ENCODE measurements around the gene CLPX.
"Not testable (repeated sequence)": the region's sequence is repeated elsewhere in the genome, so short reads cannot be mapped to it uniquely, and the experiment has no call there.

DNA sequence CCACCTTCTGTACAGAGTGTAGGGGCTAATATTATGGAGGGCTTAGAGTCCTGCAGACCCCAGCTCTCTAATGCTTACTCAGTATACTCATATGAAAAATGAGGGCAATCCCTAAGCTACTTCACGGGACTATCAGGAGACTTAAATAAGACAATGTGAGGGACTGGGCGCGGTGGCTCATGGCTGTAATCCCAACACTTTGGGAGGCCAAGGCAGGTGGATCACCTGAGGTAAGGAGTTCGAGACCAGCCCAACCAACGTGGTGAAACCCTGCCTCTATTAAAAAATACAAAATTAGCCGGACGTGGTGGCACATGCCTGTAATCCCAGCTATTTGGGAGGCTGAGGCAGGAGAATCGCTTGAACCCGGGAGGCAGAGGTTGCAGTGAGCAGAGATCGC is 85.3 kb downstream of the CLPX start:
- TF ChIP-seq, protein P1, sequence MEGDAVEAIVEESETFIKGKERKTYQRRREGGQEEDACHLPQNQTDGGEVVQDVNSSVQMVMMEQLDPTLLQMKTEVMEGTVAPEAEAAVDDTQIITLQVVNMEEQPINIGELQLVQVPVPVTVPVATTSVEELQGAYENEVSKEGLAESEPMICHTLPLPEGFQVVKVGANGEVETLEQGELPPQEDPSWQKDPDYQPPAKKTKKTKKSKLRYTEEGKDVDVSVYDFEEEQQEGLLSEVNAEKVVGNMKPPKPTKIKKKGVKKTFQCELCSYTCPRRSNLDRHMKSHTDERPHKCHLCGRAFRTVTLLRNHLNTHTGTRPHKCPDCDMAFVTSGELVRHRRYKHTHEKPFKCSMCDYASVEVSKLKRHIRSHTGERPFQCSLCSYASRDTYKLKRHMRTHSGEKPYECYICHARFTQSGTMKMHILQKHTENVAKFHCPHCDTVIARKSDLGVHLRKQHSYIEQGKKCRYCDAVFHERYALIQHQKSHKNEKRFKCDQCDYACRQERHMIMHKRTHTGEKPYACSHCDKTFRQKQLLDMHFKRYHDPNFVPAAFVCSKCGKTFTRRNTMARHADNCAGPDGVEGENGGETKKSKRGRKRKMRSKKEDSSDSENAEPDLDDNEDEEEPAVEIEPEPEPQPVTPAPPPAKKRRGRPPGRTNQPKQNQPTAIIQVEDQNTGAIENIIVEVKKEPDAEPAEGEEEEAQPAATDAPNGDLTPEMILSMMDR (IDR thresholded peaks at IDR 0.05), result not testable (repeated sequence)
- not testable (repeated sequence) for TF ChIP-seq POLR2A (IDR thresholded peaks at IDR 0.05; ENCODE audit: low read depth); POLR2AphosphoS5 (IDR thresholded peaks at IDR 0.05)

Measured in esophagus muscularis mucosa (tissue), 3 donors.